Measurements from ENCODE around the gene STARD6. TPM values are rescaled to one million over a fixed set of nuclear protein-coding genes. Genes with fewer than 3 reads are reported as not detected.

Gene STARD6
- total RNA-seq, 1 experiment from 2014 or later, result not detected

- H3F3A ChIP-seq (ENCODE audit: insufficient read depth, low read depth), result no peaks in the 10 kb centered on the region
- H3K9me2 ChIP-seq (ENCODE audit: insufficient read depth), result no peaks in the 10 kb centered on the region
- no TSS peak for BruUV-seq (replicated peaks)
- no peaks in the 10 kb centered on the region for H3K9me3 ChIP-seq (ENCODE audit: insufficient read depth, low read depth)
- H3K79me2 ChIP-seq (ENCODE audit: low read depth), result no peaks in the 10 kb centered on the region
- H3K4me1 ChIP-seq (replicated peaks; ENCODE audit: insufficient read depth), result no peaks in the 10 kb centered on the region
- H4K20me1 ChIP-seq (ENCODE audit: insufficient read depth), result no peaks in the 10 kb centered on the region
- TF ChIP-seq CTCF (conservative IDR thresholded peaks at IDR 0.05) (no peak), EZH2 (IDR thresholded peaks at IDR 0.05; ENCODE audit: low read depth) (no peak)
- no peak overlapping the region for H3K4me3 ChIP-seq
- H3K4me2 ChIP-seq, result no peak overlapping the region
- H3K36me3 ChIP-seq (ENCODE audit: low read depth), result peaks cover 10% of the 10 kb centered on the region; the same call in 1 of the 2 replicates
- CTCF ChIA-PET, result no interaction called here
- POLR2A ChIA-PET (ENCODE audit: unreplicated experiment), result no interaction called here
- no peak for DNase-seq
- no peak overlapping the region for H3K27ac ChIP-seq
- intact Hi-C loops (cut with micrococcal nuclease; ENCODE audit: unreplicated experiment), result loop anchor here (10.0 kb wide), 1 partner anchor 75 kb away; the partner anchor contains the start of genes C18orf54 and STARD6
- H3K27me3 ChIP-seq (ENCODE audit: insufficient read depth, low read depth), result no peaks in the 10 kb centered on the region
- no peak overlapping the region for H2AFZ ChIP-seq
Observed at GRCh38 chr18:54279477-54280219, 78.0 kb downstream of the STARD6 start.

- no peak overlapping the region for H3K4me2 ChIP-seq
- no peaks in the 10 kb centered on the region for H3K4me1 ChIP-seq (replicated peaks; ENCODE audit: insufficient read depth)
- BruUV-seq (replicated peaks), result no TSS peak
- H3K9me3 ChIP-seq (ENCODE audit: insufficient read depth, low read depth), result no peaks in the 10 kb centered on the region
- H4K20me1 ChIP-seq (ENCODE audit: insufficient read depth), result no peaks in the 10 kb centered on the region
- intact Hi-C loops (cut with micrococcal nuclease; ENCODE audit: unreplicated experiment), result loop anchor here (10.0 kb wide), 1 partner anchor 76 kb away; the partner anchor contains the start of genes C18orf54 and STARD6
- H3K79me2 ChIP-seq (ENCODE audit: low read depth), result no peaks in the 10 kb centered on the region
- no peaks in the 10 kb centered on the region for H3F3A ChIP-seq (ENCODE audit: insufficient read depth, low read depth)
- no peak overlapping the region for H2AFZ ChIP-seq
- DNase-seq, result no peak
- H3K36me3 ChIP-seq (ENCODE audit: low read depth), result peaks cover 5% of the 10 kb centered on the region; the same call in 1 of the 2 replicates
- CTCF ChIA-PET, result no interaction called here
- POLR2A ChIA-PET (ENCODE audit: unreplicated experiment), result interaction anchor here (0.6 kb wide), 1 partner anchor 126 kb away, joined by 5 read pairs; no protein-coding TSS in a partner anchor
- no peaks in the 10 kb centered on the region for H3K9me2 ChIP-seq (ENCODE audit: insufficient read depth)
- no peak overlapping the region for H3K4me3 ChIP-seq
- TF ChIP-seq CTCF (conservative IDR thresholded peaks at IDR 0.05), result no peak
- no peak for TF ChIP-seq EZH2 (IDR thresholded peaks at IDR 0.05; ENCODE audit: low read depth)
- H3K27me3 ChIP-seq (ENCODE audit: insufficient read depth, low read depth), result no peaks in the 10 kb centered on the region
- H3K27ac ChIP-seq, result no peak overlapping the region
Observed at GRCh38 chr18:54278615-54279014, 79.0 kb downstream of the STARD6 start.

GRCh38 chr18:54277899-54278298 is 79.8 kb downstream of the STARD6 start:
- TF ChIP-seq EZH2 (IDR thresholded peaks at IDR 0.05; ENCODE audit: low read depth), result no peak
- TF ChIP-seq CTCF (conservative IDR thresholded peaks at IDR 0.05), result no peak
- no peaks in the 10 kb centered on the region for H3K9me2 ChIP-seq (ENCODE audit: insufficient read depth)
- H3K9me3 ChIP-seq (ENCODE audit: insufficient read depth, low read depth), result no peaks in the 10 kb centered on the region
- no TSS peak for BruUV-seq (replicated peaks)
- DNase-seq, result no peak
- no peaks in the 10 kb centered on the region for H3K4me1 ChIP-seq (replicated peaks; ENCODE audit: insufficient read depth)
- no peaks in the 10 kb centered on the region for H4K20me1 ChIP-seq (ENCODE audit: insufficient read depth)
- no peak overlapping the region for H2AFZ ChIP-seq
- intact Hi-C loops (cut with micrococcal nuclease; ENCODE audit: unreplicated experiment), result loop anchor here (10.0 kb wide), 1 partner anchor 77 kb away; the partner anchor contains the start of genes C18orf54 and STARD6
- no peak overlapping the region for H3K4me3 ChIP-seq
- CTCF ChIA-PET, result no interaction called here
- H3K27ac ChIP-seq, result no peak overlapping the region
- POLR2A ChIA-PET (ENCODE audit: unreplicated experiment), result interaction anchor here (0.6 kb wide), 1 partner anchor 127 kb away, joined by 5 read pairs; no protein-coding TSS in a partner anchor
- H3K36me3 ChIP-seq (ENCODE audit: low read depth), result peaks cover 5% of the 10 kb centered on the region; the same call in 1 of the 2 replicates
- H3K27me3 ChIP-seq (ENCODE audit: insufficient read depth, low read depth), result no peaks in the 10 kb centered on the region
- no peaks in the 10 kb centered on the region for H3F3A ChIP-seq (ENCODE audit: insufficient read depth, low read depth)
- H3K79me2 ChIP-seq (ENCODE audit: low read depth), result no peaks in the 10 kb centered on the region
- no peak overlapping the region for H3K4me2 ChIP-seq

Other genes with a start within 250 kb of the STARD6 start
- 72.0 and 80.9 TPM in 2 replicates for gene MBD2, start 133.2 kb downstream of the STARD6 start, total RNA-seq (2021)
- 11.9 and 17.6 TPM in 2 replicates for gene POLI, start 88.3 kb downstream of the STARD6 start, total RNA-seq (2021)
- gene C18orf54, start within 50 bp of the STARD6 start, total RNA-seq (2021), result 6.7 and 7.6 TPM in 2 replicates
- not detected in 2 replicates for gene DYNAP, start 233.4 kb upstream of the STARD6 start, total RNA-seq (2021)